Measurements from ENCODE around the gene ALOX15B.
"Not testable (repeated sequence)": the region's sequence is repeated elsewhere in the genome, so short reads cannot be mapped to it uniquely, and the experiment has no call there.

The ALOX15B gene

GRCh38 chr17:8064561-8065019 lies 25.7 kb downstream of the ALOX15B start:
- DNase-seq, result no peak

GRCh38 chr17:8066841-8067775 lies 28.2 kb downstream of the ALOX15B start:
- DNase-seq, result no peak

GRCh38 chr17:8067806-8068205 lies 28.9 kb downstream of the ALOX15B start:
- no peak for DNase-seq

DNA sequence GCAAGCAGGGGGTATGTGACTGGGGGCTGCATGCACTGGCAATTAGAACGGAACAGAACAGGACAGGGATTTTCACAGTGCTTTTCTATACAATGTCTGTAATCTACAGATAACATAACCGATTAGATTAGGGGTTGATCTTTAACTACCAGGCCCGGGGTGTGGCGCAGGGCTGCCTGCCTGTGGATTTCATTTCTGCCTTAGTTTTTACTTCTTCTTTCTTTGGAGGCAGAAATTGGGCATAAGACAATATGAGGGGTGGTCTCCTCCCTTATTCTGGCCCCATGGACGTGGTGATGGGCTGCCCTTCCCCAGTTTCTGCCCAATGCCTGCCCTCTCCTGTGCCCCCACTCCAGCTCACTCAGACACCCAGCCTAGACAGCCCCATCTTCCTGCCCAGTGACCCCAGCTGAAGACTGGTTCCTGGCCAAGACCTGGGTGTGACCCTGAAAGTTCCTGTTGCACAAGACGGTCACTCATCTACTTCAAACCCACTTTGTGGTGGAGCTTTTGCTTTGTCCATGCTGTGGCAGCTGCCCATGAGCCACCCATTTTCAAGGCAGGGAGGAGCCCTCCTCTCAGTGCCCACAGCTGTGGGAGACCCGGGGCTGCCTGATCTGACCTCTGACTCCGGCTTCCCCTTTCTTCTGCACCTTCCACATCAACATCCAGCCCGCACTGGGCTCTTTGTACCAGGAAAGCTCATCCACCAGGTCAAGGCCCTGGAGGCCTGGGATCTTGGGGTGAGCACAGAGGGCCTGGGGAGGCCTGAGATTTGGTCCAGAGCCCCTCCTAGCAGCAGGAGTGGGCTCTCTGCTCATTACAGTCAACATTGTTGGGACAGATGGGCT lies 30.1 kb downstream of the ALOX15B start:
- no peak for DNase-seq

DNA sequence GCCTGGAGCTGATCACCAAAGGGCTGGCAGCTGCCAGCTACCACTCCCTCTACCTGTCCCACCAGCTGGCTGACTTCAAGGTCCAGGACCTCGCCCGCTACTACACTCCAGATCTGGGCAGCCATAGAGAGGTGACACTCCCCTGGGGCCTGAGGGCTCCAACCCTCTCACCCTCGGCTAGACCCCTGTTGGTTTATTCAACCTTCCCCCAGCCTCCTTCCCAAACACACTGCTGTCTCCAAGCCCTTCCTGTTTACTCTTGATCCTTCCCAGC lies 30.7 kb downstream of the ALOX15B start:
- DNase-seq, result no peak

GRCh38 chr17:8071496-8071895 lies 32.6 kb downstream of the ALOX15B start:
- DNase-seq, result no peak

DNA sequence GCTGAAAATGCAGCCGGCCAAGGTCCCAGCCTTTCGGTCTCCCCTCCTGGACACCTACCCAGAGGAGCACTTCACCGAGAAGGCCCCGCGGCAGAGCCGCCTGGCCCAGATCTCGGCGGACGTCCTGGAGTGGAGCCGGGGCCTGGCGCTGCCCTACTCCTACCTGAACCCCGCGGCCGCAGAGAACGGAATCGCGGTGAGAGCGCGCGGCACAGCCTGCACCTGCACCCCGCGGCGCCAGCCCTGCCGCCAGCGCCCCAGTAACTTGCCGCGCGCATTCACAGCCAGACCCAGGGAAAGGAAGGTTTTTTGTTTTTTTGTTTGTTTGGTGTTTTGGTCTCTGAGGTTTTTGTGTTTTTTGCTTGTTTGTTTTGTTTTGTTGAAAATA lies 33.5 kb downstream of the ALOX15B start:
- DNase-seq, result no peak

GRCh38 chr17:8072729-8073461 lies 34.0 kb downstream of the ALOX15B start:
- peak; percentile 15 for DNase-seq

DNA sequence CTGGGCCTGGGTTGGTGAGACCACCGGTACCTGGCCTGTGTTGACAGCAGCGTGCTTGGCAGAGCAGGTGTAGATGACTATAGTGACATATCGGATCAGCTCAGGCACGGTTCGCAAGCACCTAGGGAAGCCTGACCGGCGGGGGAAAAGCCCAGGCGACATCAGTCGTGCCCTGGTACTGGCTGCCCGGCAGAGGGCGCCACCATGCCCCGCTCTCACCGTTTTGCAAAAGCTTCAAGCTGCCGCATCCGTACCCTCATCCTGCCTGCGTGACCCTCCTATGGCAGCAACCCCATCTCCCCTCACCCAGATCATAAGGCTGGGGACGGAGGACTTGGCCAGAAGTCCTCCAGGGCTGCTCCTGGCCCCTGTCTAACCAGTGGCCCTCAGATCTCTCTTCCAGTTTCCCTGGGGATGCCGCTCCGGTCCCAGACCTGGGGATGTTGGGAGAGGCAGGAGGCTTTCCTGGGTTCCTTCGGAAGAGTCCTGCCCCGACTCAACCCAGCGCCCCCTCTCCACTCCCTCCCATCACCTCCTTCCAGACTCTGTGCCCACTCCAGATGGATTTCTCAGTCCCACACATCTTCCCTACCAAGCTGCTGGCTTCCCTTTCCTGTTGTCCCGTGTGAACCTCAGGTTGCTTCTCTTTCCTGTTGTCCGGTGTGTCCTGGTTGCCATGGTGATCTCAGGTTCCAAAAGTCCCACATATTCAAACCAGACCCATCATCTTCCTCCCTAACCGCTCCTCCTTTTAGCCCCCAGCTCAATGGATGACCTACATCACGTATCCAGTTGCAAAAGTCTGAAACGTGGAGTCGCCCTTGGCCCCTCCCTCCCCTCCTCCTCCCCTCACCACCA lies 35.0 kb downstream of the ALOX15B start:
- DNase-seq, result peak; percentile 86

GRCh38 chr17:8074554-8074953 lies 35.7 kb downstream of the ALOX15B start:
- no peak for DNase-seq

GRCh38 chr17:8075081-8075480 lies 36.2 kb downstream of the ALOX15B start:
- DNase-seq, result no peak

GRCh38 chr17:8075574-8076342 lies 36.9 kb downstream of the ALOX15B start:
- no peak for DNase-seq

GRCh38 chr17:8076502-8077266 lies 37.8 kb downstream of the ALOX15B start:
- DNase-seq, result no peak

GRCh38 chr17:8077939-8078338 lies 39.1 kb downstream of the ALOX15B start:
- not testable (repeated sequence) for DNase-seq

DNA sequence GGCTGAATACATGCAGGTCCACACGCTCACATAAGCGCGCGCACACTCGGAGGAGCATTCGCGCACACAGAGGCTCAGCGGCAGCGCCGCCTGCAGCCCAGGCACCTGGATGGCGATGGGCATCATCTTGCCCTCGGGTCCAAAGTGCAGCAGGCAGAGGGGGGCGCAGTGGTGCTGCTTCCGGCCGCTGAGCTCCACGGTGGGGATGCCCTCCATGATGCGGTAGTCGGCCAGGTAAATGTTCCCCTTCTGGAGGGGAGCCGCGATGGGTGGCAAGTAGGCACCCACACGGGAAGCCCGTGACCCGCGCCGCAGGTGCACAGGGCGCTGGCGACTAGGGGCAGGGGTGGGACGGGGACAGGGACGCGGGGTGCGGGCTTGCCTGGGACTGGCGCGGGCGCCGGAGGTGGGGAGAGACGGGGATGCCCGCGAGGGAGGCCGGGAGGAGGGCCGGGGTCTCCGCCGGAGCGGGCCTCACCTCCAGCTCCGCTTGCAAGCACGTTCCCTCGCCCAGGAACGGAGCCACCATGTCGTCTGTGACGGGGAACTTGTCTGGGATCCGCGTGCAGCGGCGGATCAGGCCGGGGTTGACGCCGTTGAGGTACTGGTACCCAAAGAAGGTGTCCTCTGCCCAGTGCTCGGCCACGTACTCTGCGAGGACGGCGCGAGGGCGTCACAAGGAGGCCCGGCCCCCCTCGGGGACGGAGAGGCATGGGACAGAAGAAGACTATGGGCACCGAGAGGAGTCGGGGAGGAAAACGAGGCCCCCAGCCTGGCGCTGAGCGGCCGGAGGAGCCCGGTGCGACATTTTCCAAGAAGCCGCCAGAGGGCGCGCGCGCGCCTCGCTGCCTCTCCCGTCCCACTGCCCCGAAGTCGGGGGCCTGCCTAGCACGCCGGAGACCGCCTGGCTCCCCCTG lies 40.7 kb downstream of the ALOX15B start:
- peak; percentile 90 for DNase-seq

- no peak for DNase-seq
Observed at GRCh38 chr17:8080208-8080798, 41.4 kb downstream of the ALOX15B start.

GRCh38 chr17:8080799-8081219 lies 42.0 kb downstream of the ALOX15B start:
- DNase-seq, result no peak

DNA sequence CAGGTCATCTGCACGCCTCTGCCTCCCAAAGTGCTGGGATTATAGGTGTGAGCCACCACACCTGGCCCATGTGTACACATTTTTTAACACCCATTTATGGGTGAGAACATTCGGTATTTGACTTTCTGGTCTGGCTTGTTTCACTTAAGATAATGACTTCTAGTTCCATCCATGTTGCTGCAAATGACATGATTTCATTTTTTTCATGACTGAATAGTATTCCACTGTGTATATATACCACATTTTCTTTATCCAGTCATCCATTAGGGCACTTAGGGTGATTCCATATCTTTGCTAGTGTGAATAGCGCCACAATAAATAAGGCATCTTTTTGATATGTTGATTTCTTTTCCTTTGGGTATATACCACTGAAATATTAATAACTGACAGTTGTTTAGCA lies 43.0 kb downstream of the ALOX15B start:
- DNase-seq, result no peak

DNA sequence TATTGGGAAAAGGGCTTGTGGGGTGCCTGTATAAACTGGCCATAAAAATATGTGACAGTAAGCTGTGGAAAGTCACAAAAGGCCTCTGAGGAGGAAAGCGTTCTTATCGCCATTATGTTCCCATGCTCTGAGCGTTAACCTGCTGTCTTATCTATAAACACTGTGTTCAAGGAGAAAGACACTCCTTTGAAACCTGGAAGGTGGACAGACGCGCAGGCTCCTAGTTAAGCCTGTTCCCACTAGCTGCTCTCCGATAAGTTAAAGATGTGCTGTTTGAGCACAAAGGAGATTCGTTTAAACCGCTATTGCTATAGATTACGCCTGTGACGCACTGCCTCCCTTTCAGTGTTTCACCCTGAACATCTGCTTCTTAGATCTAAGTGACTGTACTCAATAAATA lies 43.4 kb downstream of the ALOX15B start:
- DNase-seq, result no peak

Measured in activated CD4-positive, alpha-beta T cell treated with anti-CD3 and anti-CD28 coated beads, Interleukin-10, Interleukin-2, amounts not matched to agents 100 ng/mL and 50 ng/mL, durations not matched to agents 16 hours and 8 hours (primary cell).